ENCODE data around the gene CAPN14.

The CAPN14 gene
- total RNA-seq = 0.32 to 2.5 (median 1.1) reads per million in 3 experiments

- DNase-seq = no peak
Measured at GRCh38 chr2:31217465-31218200, at the start of gene CAPN14. TSS of gene CAPN14 (minus strand) at chr2:31217515. CDS start at chr2:31205447, 12,068 bp downstream.

GRCh38 chr2:31266804-31267203 lies 49.5 kb upstream of the CAPN14 start:
- DNase-seq = no peak

- DNase-seq = no peak
Measured at GRCh38 chr2:31265234-31265633, 47.9 kb upstream of the CAPN14 start.

GRCh38 chr2:31263636-31264190 lies 46.4 kb upstream of the CAPN14 start:
- no peak for DNase-seq

DNA sequence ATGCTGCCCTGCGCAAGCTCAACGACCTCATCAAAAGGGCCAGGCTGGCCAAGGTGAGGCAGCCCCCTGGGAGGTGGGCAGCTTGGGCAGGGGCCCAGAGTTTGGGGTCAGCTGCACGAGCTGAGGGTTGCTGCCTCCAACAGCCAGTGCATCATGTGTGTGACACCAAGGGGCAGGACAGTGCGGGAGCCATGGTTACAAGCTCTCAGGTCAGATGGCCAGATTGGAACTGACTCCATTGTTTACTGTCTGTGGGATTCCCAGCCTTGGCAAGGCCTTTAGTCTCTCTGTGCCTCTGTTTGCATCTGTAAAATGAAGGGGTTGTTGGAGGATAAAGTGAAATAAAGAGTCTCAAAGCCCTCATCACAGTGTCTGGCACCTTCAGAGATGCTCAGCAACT lies 43.6 kb upstream of the CAPN14 start:
- no peak for DNase-seq

GRCh38 chr2:31259075-31259474 lies 41.8 kb upstream of the CAPN14 start:
- no peak for DNase-seq

DNA sequence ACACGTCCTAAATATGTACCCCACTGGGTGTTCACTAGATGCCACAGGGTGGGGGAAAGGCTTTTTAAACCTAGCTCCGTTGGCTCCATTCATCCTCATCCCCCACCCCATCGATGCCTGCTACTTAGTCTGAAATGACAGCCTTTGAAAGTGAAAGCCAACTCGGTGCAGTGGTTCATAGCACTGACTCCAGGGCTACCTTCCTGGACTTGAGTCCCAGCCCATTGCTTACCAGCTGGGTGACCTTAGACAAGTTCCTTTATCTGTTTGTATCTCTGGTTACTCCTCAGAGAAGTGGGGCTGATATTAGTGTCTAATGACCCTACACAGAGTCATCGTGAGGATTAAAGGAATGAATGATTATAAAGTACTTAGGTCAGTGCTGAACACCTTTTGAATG lies 41.0 kb upstream of the CAPN14 start:
- no peak for DNase-seq

- DNase-seq = no peak
Measured at GRCh38 chr2:31256611-31257382, 39.5 kb upstream of the CAPN14 start.

DNA sequence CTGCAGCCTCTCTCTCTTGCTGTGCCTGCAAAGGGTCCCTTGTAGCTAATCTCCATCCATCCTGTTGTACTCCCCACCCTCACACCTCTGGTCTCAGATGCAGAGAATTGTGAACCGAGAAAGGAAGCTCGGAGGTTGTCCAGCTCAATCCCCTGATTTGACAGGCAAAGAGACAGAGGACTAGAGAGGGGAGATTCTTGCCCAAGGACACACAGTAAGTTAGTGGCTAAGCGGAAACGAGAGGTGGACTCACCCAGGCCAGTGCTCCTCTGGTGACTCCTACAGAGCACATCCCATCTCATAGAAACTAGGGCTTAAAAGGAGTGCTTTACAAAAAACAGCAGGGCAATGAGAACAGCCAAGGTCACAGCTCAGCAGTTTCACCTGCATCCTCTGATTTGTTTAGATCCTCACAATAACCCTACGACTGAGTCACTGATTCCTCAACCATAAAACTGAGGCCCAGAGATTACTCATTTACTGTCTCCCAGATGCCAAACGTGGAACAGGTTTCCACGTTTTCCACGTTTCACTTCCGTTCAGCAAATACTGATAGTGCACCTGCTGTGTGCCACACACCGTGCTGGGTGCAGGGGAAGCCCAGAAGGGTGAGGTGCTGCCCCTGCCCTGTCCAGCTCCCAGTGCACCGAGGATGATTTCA lies 38.7 kb upstream of the CAPN14 start:
- no peak for DNase-seq

- no peak for DNase-seq
Measured at GRCh38 chr2:31254237-31255203, 37.2 kb upstream of the CAPN14 start.

- no peak for DNase-seq
Measured at GRCh38 chr2:31253356-31254131, 36.2 kb upstream of the CAPN14 start.

GRCh38 chr2:31251851-31252250 lies 34.5 kb upstream of the CAPN14 start:
- no peak for DNase-seq

- DNase-seq = no peak
Measured at GRCh38 chr2:31251018-31251417, 33.7 kb upstream of the CAPN14 start.

DNA sequence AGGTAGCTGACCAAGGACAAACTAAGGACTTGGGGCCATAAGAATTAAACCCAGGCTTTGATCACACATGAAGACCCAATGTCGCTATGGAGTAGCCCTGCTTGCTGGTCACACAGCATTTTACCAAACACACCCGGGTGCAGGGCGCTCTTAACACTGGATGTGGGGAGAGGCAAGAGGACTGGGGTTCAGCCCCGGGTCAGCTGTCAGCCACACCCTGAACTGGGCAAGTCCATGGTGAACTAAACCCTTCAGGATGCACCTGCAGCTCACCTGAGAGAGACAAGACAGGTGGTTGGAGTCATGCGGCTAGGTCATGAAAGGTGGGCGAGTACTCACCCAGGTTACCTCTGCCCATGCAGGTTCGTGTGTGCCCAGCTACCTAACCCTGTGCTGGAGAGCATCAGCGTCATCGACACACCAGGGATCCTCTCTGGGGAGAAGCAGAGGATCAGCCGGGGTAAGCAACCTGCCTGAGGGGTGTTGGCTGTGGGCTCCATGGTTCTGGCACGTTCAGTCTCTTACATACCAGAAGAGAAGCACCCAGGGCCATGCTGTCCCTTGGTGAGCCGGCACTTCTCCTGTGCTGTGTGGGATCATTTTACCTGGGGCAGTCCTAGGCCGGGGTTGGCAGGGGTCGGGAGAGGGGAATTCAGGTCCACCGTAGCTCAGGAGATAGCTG lies 31.8 kb upstream of the CAPN14 start:
- no peak for DNase-seq

DNA sequence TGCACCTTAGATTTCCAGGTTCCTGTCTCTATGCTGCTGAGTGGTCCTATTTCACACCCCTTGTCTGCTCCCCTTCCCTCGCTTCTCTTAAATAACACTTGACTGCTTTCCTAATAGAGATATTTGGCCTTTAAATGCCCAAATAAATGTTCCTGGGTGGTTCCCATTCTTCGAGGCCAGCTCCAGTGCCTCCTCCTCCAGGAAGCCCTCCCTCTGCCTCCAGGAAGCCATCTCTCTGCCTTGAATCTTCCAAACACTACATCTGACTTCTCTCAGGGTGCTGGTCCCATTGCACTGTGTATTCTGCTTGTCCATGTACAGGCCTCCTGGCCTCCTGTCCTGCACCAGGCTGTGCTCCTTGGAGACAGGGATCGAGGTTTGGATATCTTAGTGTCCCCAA lies 30.8 kb upstream of the CAPN14 start:
- no peak for DNase-seq

DNA sequence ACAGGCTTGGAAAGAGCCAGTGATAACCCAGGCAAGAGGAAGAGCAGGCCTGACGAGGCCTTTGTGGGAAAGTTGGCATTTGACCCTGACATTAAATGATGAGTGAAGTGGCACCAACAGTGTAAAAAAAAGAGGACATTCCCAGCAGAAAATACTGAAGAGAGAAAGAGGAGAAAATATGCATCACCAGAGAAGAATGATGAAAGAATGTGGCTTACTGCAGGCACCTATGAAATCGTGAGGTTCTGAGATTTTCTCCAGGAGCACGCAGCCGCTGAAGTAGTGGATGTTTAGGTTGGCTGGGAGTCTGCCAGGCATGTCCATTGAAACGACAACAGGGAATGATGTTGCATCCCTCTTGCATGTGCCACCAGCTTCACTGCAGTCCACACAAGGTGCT lies 30.4 kb upstream of the CAPN14 start:
- no peak for DNase-seq

GRCh38 chr2:31246184-31246852 lies 29.0 kb upstream of the CAPN14 start:
- DNase-seq = no peak

GRCh38 chr2:31244101-31244500 lies 26.8 kb upstream of the CAPN14 start:
- no peak for DNase-seq

DNA sequence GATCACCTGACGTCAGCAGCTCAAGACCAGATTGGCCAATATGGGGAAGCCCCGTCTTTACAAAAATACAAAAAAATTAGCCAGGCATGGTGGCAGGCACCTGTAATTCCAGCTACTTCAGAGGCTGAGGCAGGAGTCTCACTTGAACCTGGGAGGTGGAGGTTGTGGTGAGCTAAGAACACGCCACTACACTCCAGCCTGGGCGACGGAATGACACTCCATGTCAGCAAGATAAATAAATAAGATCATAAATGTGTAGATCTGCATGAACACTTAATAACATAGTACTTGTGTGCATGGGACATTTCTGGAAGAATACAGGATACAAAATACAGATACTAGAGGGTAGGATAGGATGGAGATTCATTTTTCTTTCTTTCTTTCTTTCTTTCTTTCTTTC lies 25.7 kb upstream of the CAPN14 start:
- DNase-seq = no peak

DNA sequence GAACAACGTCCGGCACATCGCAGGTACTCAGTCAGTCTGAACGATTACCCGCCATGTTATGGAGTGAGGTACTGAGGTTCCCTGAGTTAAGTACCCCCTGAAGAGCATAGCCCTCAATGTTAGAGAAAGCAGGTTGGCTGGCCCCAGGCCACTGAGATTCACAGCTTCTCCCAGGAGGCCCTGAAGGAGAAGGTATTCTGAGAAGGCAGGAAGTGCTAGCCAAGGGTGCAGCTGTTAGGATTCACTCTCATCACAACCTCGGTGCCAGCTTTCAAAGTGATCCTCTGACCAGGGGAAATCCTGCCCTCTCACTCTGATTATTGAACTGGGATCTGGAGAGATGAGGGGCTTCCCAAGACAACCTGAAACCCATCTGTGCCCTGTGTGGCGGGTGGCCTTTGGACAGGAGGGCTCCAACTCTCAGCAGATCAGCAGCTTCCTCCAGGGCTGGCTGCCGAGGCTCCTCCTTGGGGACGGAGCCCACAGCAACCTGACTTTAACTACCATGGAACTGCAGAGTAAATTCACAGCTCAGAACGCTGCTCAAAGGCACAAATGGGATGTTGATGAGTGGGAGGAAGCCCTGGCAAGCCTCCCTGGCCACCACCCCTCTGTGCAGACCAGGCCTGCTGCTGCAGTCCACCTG lies 24.4 kb upstream of the CAPN14 start:
- no peak for DNase-seq

Data from central memory CD4-positive, alpha-beta T cell (primary cell).